Liver (tissue), 9 donors: ENCODE results near the gene TRAPPC12. TPM values are rescaled to one million over a fixed set of nuclear protein-coding genes. Genes with fewer than 3 reads are reported as not detected.

Experiments
- DNase-seq: peaks from one replicate; pipeline ENCODE4 v3.0.0-alpha.2; 2017; ENCODE audit warnings: low spot score
- H3K27ac ChIP-seq, 2 donors: one replicate each; pipeline ENCODE4 v1.7.0; 2013; ENCODE audit warnings: inconsistent platforms in 2 of 2, low read length in 2 of 2, control low read depth in 1 of 2, low read depth in 1 of 2, mild to moderate bottlenecking in 1 of 2
- H3K27me3 ChIP-seq, 4 donors: one replicate each; pipeline versions ENCODE4 v1.6.1 to v1.7.0; 2013; ENCODE audit warnings: low read length in 3 of 4, inconsistent platforms in 1 of 4, mild to moderate bottlenecking in 1 of 4, moderate library complexity in 1 of 4; ENCODE audit not compliant: control insufficient read depth in 4 of 4, insufficient read depth in 4 of 4
- H3K36me3 ChIP-seq, 4 donors: one replicate each; pipeline versions ENCODE4 v1.6.1 to v1.7.0; 2013; ENCODE audit warnings: low read length in 3 of 4, mild to moderate bottlenecking in 3 of 4, low read depth in 1 of 4, moderate library complexity in 1 of 4; ENCODE audit not compliant: control insufficient read depth in 4 of 4, insufficient read depth in 3 of 4
- H3K4me1 ChIP-seq, 4 donors: one replicate each; pipeline versions ENCODE4 v1.6.1 to v1.7.0; 2013; ENCODE audit warnings: low read length in 3 of 4, mild to moderate bottlenecking in 3 of 4, moderate library complexity in 1 of 4; ENCODE audit not compliant: control insufficient read depth in 4 of 4, insufficient read depth in 4 of 4
- H3K4me3 ChIP-seq, 3 donors: one replicate each; pipeline versions ENCODE4 v1.6.1 to v1.7.0; 2013; ENCODE audit warnings: low read length in 3 of 3, control low read depth in 1 of 3, low read depth in 1 of 3, mild to moderate bottlenecking in 1 of 3
- H3K9ac ChIP-seq, 2 donors: one replicate each; pipeline ENCODE4 v1.7.0; 2013; ENCODE audit warnings: low read length in 2 of 2, mild to moderate bottlenecking in 2 of 2, moderate library complexity in 2 of 2, control low read depth in 1 of 2, low read depth in 1 of 2
- H3K9me3 ChIP-seq, 4 donors: one replicate each; pipeline versions ENCODE4 v1.6.1 to v1.7.0; 2013; ENCODE audit warnings: low read length in 3 of 4; ENCODE audit not compliant: control insufficient read depth in 4 of 4
- EGR1 ChIP-seq, 2 donors: IDR thresholded peaks; 2 replicates each; pipeline ENCODE4 v1.6.1; 2016 to 2018; ENCODE audit warnings: antibody characterized with exemption in 2 of 2, low read depth in 2 of 2
- FOXA1 ChIP-seq: IDR thresholded peaks from 2 replicates; pipeline ENCODE4 v1.6.1; 2016; ENCODE audit warnings: antibody characterized with exemption
- FOXA2 ChIP-seq: IDR thresholded peaks from 2 replicates; pipeline ENCODE4 v1.6.1; 2016; ENCODE audit warnings: antibody characterized with exemption
- GABPA ChIP-seq, 2 donors: IDR thresholded peaks in 1 of 2; conservative IDR thresholded peaks in 1 of 2; 2 replicates each; pipeline ENCODE4 v1.6.1; 2016; ENCODE audit warnings: antibody characterized with exemption in 2 of 2, mild to moderate bottlenecking in 1 of 2, moderate library complexity in 1 of 2
- HNF4A ChIP-seq, 2 donors: conservative IDR thresholded peaks; 2 replicates each; pipeline ENCODE4 v1.6.1; 2016; ENCODE audit warnings: antibody characterized with exemption in 2 of 2, mild to moderate bottlenecking in 2 of 2
- HNF4G ChIP-seq: IDR thresholded peaks from 2 replicates; pipeline ENCODE4 v1.6.1; 2016; ENCODE audit warnings: antibody characterized with exemption
- JUND ChIP-seq, 2 donors: IDR thresholded peaks; 2 replicates each; pipeline ENCODE4 v1.6.1; 2016; ENCODE audit warnings: antibody characterized with exemption in 2 of 2
- NR2F2 ChIP-seq: IDR thresholded peaks from 2 replicates; pipeline ENCODE4 v1.6.1; 2016; ENCODE audit warnings: antibody characterized with exemption
- RAD21 ChIP-seq, 2 donors: IDR thresholded peaks; 2 replicates each; pipeline ENCODE4 v1.6.1; 2016; ENCODE audit warnings: antibody characterized with exemption in 2 of 2, mild to moderate bottlenecking in 2 of 2
- SP1 ChIP-seq: IDR thresholded peaks from 2 replicates; pipeline ENCODE4 v1.6.1; 2018; ENCODE audit warnings: antibody characterized with exemption, mild to moderate bottlenecking
- TAF1 ChIP-seq: conservative IDR thresholded peaks from 2 replicates; pipeline ENCODE4 v1.6.1; 2016; ENCODE audit warnings: antibody characterized with exemption, mild to moderate bottlenecking
- YY1 ChIP-seq: IDR thresholded peaks from 2 replicates; pipeline ENCODE4 v1.6.1; 2016; ENCODE audit warnings: antibody characterized with exemption, mild to moderate bottlenecking
- WGBS: extraction: QIAGEN DNeasy Blood & Tissue Kit; methylation state at CpG from one replicate; pipeline ENCODE4 v1.1.7; 2013; 5-methylcytosine and 5-hydroxymethylcytosine counted together
- polyA plus RNA-seq, 2 donors: library from polyadenylated mRNA; stranded (reverse) in 1 of 2; unstranded in 1 of 2; fragments of 200-250 nt in 1 of 2; fragments of >200 nt in 1 of 2; fragmentation: Nextera tagmentation in 1 of 2; extraction: Ambion mirVana in 1 of 2; gene quantifications; one replicate each; pipeline versions ENCODE4 v1.2.1 to v1.2.3, GENCODE V29; 2013 to 2015
- total RNA-seq, 2 donors: library from RNA; depleted of rRNA; stranded (reverse); fragments of >200 nt; gene quantifications; one replicate each; pipeline ENCODE4 v1.2.3, GENCODE V29; 2014
- TF ChIP-seq, protein P1 (sequence below): IDR thresholded peaks from 2 replicates; pipeline ENCODE4 v1.6.1; 2016; ENCODE audit warnings: antibody characterized with exemption
- TF ChIP-seq, protein P2 (sequence below): IDR thresholded peaks from 2 replicates; pipeline ENCODE4 v1.6.1; 2016; ENCODE audit warnings: antibody characterized with exemption, mild to moderate bottlenecking
- TF ChIP-seq, protein P3 (sequence below): fragments of 150-350 bp; IDR thresholded peaks from 2 replicates; pipeline ENCODE4 v1.5.1; 2017; ENCODE audit warnings: improper control_type of control experiment, low read depth, low read length; ENCODE audit not compliant: missing input control
- donor health status: healthy.
- donor health status: healthy.
- donor health status: healthy.
- donor health status: healthy.
- donor health status: healthy.

The TRAPPC12 gene
- total and polyA plus RNA-seq, 4 donors: 30.2 to 60.9 (median 39.7) TPM

DNA sequence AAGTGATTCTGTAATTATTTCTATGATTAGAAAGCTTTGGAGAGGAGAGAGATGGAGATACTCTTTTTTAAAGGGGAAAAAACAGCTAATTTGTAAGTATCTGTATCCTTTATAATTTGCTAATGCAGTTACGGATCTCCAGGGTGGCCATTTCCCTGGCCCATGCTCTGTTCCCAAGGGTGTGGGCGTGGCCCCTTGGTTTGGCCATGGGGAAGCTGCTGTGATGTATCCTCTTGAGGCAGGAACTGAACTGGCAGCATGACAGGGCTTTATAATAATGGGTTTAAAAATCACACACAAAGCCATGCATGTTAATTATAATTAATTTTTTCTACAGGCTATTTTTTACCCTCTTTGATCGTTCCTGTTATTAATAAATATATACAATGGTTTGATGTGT, 27.0 kb downstream of the TRAPPC12 start:
- no peak overlapping the region for H3K27ac ChIP-seq
- H3K27me3 ChIP-seq: no peaks in the 10 kb centered on the region
- no peaks in the 10 kb centered on the region for H3K4me1 ChIP-seq
- TF ChIP-seq TAF1: no peak
- TF ChIP-seq, protein P1, sequence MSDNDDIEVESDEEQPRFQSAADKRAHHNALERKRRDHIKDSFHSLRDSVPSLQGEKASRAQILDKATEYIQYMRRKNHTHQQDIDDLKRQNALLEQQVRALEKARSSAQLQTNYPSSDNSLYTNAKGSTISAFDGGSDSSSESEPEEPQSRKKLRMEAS: no peak
- no peak for TF ChIP-seq JUND (IDR thresholded peaks at IDR 0.05)
- TF ChIP-seq SP1: no peak
- TF ChIP-seq EGR1 (IDR thresholded peaks at IDR 0.05; ENCODE audit: low read depth in 2 of 2): no peak
- no peak for TF ChIP-seq NR2F2
- TF ChIP-seq, protein P2, sequence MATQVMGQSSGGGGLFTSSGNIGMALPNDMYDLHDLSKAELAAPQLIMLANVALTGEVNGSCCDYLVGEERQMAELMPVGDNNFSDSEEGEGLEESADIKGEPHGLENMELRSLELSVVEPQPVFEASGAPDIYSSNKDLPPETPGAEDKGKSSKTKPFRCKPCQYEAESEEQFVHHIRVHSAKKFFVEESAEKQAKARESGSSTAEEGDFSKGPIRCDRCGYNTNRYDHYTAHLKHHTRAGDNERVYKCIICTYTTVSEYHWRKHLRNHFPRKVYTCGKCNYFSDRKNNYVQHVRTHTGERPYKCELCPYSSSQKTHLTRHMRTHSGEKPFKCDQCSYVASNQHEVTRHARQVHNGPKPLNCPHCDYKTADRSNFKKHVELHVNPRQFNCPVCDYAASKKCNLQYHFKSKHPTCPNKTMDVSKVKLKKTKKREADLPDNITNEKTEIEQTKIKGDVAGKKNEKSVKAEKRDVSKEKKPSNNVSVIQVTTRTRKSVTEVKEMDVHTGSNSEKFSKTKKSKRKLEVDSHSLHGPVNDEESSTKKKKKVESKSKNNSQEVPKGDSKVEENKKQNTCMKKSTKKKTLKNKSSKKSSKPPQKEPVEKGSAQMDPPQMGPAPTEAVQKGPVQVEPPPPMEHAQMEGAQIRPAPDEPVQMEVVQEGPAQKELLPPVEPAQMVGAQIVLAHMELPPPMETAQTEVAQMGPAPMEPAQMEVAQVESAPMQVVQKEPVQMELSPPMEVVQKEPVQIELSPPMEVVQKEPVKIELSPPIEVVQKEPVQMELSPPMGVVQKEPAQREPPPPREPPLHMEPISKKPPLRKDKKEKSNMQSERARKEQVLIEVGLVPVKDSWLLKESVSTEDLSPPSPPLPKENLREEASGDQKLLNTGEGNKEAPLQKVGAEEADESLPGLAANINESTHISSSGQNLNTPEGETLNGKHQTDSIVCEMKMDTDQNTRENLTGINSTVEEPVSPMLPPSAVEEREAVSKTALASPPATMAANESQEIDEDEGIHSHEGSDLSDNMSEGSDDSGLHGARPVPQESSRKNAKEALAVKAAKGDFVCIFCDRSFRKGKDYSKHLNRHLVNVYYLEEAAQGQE: no peak
- TF ChIP-seq, protein P3, sequence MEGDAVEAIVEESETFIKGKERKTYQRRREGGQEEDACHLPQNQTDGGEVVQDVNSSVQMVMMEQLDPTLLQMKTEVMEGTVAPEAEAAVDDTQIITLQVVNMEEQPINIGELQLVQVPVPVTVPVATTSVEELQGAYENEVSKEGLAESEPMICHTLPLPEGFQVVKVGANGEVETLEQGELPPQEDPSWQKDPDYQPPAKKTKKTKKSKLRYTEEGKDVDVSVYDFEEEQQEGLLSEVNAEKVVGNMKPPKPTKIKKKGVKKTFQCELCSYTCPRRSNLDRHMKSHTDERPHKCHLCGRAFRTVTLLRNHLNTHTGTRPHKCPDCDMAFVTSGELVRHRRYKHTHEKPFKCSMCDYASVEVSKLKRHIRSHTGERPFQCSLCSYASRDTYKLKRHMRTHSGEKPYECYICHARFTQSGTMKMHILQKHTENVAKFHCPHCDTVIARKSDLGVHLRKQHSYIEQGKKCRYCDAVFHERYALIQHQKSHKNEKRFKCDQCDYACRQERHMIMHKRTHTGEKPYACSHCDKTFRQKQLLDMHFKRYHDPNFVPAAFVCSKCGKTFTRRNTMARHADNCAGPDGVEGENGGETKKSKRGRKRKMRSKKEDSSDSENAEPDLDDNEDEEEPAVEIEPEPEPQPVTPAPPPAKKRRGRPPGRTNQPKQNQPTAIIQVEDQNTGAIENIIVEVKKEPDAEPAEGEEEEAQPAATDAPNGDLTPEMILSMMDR: no peak
- TF ChIP-seq FOXA1: no peak
- no peak for TF ChIP-seq HNF4G
- no peak for TF ChIP-seq YY1
- no peak for TF ChIP-seq HNF4A (conservative IDR thresholded peaks at IDR 0.05)
- no peak overlapping the region for H3K4me3 ChIP-seq
- no peak for DNase-seq
- WGBS: 90% methylated on average over 3 of the region's 3 CpGs
- peaks cover 6 to 16% (median 8%) of the 10 kb centered on the region in 4 donors for H3K36me3 ChIP-seq
- H3K9me3 ChIP-seq: no peaks in the 10 kb centered on the region
- no peak overlapping the region for H3K9ac ChIP-seq

DNA sequence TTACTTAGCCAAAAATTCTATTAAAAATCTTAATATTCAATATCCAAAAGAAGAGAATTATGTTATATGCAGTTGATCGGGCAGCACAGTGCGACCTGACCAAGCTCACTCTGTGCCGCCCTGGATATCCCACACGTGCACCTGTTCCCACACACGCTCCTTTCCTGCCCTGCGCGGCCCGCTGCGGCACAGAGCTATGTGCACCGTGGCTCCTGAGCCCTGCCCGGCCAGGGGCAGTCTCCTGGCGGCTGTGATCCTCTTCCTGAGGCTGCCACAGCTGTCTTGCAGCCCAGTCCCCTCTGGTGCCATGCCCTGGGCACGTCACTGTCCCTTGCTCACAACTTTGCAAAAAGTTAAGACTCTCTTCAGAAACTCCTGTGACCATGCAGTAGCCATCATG, 29.3 kb downstream of the TRAPPC12 start:
- DNase-seq: no peak
- H3K4me1 ChIP-seq: no peaks in the 10 kb centered on the region
- no peak overlapping the region for H3K4me3 ChIP-seq
- 99% methylated on average over 13 of the region's 13 CpGs for WGBS
- peaks cover 0 to 3% (median 2%) of the 10 kb centered on the region in 4 donors for H3K36me3 ChIP-seq
- H3K27me3 ChIP-seq: no peaks in the 10 kb centered on the region
- TF ChIP-seq FOXA2 (no peak), GABPA (IDR thresholded peaks at IDR 0.05 in 1 of 2, conservative IDR thresholded peaks at IDR 0.05 in 1 of 2) (no peak), RAD21 (IDR thresholded peaks at IDR 0.05) (no peak), HNF4G (no peak)
- TF ChIP-seq, protein P2: no peak
- H3K9ac ChIP-seq: no peak overlapping the region
- no peak overlapping the region for H3K27ac ChIP-seq
- no peaks in the 10 kb centered on the region for H3K9me3 ChIP-seq
